Bronchial epithelial cell (primary cell): ENCODE data around the gene NEDD4L. TPM values are rescaled to one million over a fixed set of nuclear protein-coding genes. Genes with fewer than 3 reads are reported as not detected.

Experiments used
- DNase-seq: peaks from one replicate; pipeline ENCODE4 v3.0.0-alpha.2; 2010; ENCODE audit warnings: low read depth
- FAIRE-seq: peaks from 2 replicates; lab custom pipeline; 2011; peaks lifted over from hg19 to GRCh38; lab: Jason Lieb, UNC
- H3K27me3 ChIP-seq: 2 replicates; pipeline ENCODE4 v1.5.1; 2011; ENCODE audit warnings: low read length; ENCODE audit not compliant: control insufficient read depth, insufficient read depth
- H3K36me3 ChIP-seq: 2 replicates; pipeline ENCODE4 v1.5.1; 2011; ENCODE audit warnings: low read length; ENCODE audit not compliant: control insufficient read depth, insufficient read depth
- H3K4me3 ChIP-seq: 2 replicates; pipeline ENCODE4 v1.5.1; 2011; ENCODE audit warnings: mild to moderate bottlenecking, low read depth, low read length, control low read depth
- total RNA-seq: library from RNA; depleted of rRNA; stranded (reverse); fragments of >200 nt; gene quantifications from 2 replicates; pipeline ENCODE4 v1.2.1, GENCODE V29; 2014
- TF ChIP-seq, protein P1 (sequence below): IDR thresholded peaks from 2 replicates; pipeline ENCODE4 v1.5.1; 2011; ENCODE audit warnings: mild to moderate bottlenecking, moderate library complexity, low read length, control low read depth, inconsistent platforms; ENCODE audit not compliant: insufficient read depth, severe bottlenecking

NEDD4L gene
- total RNA-seq, 1 donor from 2014 or later = 11.3 TPM

DNA sequence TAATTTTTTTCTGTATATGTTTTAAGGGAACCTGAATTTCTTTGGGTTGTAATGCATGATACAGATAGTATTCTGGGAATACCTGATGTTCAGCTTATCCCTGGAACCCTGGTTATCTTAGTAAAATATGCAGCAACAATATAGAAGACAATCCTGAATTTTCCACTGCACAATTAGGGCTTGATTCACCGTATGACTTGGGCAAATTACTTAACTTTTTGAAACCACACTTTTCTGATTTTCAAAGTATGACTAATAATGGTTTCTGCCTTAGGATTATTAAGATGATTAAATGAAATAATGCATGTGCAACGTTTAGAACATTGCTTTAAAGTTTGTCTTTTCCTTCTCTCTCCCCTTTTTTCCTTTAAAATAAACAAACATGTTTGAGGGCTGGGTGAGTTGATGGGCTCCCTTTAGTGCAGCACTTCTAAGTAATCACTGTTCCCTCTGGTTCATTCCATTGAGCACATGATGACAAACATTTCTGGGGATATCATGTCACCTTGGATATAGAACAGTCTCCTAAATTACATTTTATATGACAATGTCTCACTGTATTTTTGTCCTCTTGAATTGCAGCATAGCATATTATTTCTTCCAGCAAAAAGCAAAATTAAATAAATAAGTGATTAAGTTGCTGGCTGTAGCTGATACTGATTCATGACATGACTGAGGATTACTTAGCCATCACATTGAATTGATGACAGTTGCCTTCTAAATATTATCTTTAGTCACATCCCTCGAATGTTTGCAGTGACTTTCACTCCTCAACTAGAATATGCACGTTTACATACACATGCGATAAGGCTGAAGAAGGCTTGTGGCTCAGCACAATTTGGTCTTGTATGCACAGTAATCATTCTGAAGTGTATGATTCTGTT lies 254.5 kb downstream of the NEDD4L start:
- Histone ChIP-seq H3K4me3 (no peak overlapping the region), H3K27me3 (no peaks in the 10 kb centered on the region), H3K36me3 (no peaks in the 10 kb centered on the region)
- DNase-seq (peak; percentile 40), FAIRE-seq (no peak)
- TF ChIP-seq, protein P1, sequence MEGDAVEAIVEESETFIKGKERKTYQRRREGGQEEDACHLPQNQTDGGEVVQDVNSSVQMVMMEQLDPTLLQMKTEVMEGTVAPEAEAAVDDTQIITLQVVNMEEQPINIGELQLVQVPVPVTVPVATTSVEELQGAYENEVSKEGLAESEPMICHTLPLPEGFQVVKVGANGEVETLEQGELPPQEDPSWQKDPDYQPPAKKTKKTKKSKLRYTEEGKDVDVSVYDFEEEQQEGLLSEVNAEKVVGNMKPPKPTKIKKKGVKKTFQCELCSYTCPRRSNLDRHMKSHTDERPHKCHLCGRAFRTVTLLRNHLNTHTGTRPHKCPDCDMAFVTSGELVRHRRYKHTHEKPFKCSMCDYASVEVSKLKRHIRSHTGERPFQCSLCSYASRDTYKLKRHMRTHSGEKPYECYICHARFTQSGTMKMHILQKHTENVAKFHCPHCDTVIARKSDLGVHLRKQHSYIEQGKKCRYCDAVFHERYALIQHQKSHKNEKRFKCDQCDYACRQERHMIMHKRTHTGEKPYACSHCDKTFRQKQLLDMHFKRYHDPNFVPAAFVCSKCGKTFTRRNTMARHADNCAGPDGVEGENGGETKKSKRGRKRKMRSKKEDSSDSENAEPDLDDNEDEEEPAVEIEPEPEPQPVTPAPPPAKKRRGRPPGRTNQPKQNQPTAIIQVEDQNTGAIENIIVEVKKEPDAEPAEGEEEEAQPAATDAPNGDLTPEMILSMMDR = no peak

DNA sequence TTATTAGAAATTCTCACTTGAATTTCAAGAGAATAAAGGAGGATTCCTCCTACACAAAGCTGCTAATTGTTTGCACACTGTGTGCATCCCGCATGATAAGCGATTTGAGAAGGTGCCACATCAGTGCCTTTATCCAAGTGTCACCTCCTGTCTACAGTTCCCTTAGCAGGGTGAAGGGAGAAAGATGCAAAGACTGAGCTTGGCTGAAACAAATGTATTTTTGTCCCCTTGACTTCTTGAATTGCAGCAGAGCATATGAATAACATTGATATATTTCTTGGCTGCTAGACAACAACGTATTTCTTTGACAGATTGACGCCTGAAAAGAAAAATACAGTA lies 255.1 kb downstream of the NEDD4L start:
- DNase-seq (no peak), FAIRE-seq (no peak)
- H3K27me3 ChIP-seq = no peaks in the 10 kb centered on the region
- TF ChIP-seq, protein P1 = no peak
- no peaks in the 10 kb centered on the region for H3K36me3 ChIP-seq
- H3K4me3 ChIP-seq = no peak overlapping the region

DNA sequence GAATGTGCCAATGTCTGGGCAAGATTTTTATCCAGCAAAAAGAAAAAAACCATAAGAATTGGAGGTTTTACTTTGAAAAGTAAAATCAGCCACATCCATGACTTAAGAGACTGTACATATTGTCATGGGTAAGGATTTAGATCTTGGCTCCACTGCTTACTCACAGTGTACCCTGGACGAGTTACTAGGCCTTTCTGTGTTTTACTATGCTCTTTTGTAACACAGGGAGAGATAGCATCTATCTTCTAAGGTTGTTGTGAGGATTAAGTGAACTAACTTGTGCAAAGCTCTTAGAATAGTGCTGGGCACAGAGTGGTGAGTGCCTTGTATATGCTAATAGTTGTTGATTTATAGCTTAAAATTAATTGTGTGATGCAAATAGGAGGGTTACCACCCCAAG lies 255.9 kb downstream of the NEDD4L start:
- TF ChIP-seq, protein P1 = no peak
- H3K27me3 ChIP-seq = no peaks in the 10 kb centered on the region
- FAIRE-seq (no peak), DNase-seq (no peak)
- no peaks in the 10 kb centered on the region for H3K36me3 ChIP-seq
- no peak overlapping the region for H3K4me3 ChIP-seq

DNA sequence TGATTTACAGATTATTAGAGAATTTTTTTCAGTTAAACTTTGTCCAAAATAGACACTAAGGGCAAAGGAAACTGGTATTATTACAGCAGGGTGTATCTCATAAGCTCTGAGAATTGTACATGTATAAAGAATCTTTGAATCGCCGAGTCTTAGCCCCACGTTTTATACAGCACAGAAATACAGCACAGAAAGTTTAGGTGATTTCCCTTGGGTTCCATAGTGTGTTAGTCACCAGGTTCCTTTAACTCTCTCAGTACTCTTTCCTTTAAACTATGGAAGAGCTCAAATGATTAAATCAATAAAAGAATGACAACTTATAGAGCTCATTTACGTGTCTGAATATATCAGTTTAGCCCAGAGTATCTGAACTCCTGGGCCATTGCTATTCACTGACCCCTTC lies 256.8 kb downstream of the NEDD4L start:
- H3K27me3 ChIP-seq = no peaks in the 10 kb centered on the region
- TF ChIP-seq, protein P1 = no peak
- FAIRE-seq (no peak), DNase-seq (peak; percentile 57)
- H3K36me3 ChIP-seq = no peaks in the 10 kb centered on the region
- no peak overlapping the region for H3K4me3 ChIP-seq

DNA sequence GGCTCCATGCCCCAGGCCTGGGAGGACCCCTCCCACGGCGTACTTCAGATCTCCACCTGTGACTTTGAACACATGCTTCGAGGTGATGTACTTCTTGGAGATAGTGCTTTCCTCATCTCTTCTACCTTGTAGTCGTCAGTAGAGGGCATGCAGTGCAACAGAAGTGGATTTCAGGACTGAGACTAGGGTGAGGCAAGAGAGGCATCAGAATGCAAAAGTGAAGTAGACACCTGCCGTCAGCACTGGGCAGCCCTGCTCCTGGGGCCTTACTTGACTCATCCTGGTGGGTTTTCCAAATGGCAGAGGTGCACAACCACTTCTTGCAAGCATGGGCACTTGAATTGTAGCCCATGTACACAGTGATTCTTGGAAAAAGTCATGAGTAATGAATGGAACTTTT lies 258.8 kb downstream of the NEDD4L start:
- FAIRE-seq = no peak
- H3K4me3 ChIP-seq = no peak overlapping the region
- H3K36me3 ChIP-seq = no peaks in the 10 kb centered on the region
- TF ChIP-seq, protein P1 = no peak
- H3K27me3 ChIP-seq = no peaks in the 10 kb centered on the region
- DNase-seq = no peak

DNA sequence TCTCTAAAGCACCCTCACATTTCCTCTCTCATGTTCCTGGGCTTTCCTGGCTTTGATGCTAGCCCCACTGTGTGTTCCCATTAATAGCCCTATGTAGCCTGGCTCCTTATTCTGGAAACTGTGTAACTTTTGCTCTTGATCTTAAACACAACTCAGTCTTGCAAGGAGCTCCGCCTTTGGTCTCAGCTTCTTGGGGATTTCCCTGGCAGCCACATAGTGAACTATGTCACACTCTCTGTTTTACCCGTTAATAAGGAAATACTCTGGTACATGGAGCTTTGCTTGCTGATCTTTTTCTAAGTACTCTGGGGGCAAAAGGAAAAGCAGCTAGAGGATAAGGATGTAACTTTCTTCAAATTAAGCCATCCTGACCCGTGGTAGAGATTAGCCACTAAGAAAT lies 259.3 kb downstream of the NEDD4L start:
- FAIRE-seq (no peak), DNase-seq (no peak)
- H3K4me3 ChIP-seq = no peak overlapping the region
- no peaks in the 10 kb centered on the region for H3K27me3 ChIP-seq
- no peaks in the 10 kb centered on the region for H3K36me3 ChIP-seq
- TF ChIP-seq, protein P1 = no peak
